Activated naive CD4-positive, alpha-beta T cell treated with anti-CD3 and anti-CD28 coated beads, Interleukin-2, amount 10 ng/mL, durations not matched to agents 7 days and 5 days (primary cell): ENCODE data around the gene PLEKHA6.
"Not testable (repeated sequence)": the region's sequence is repeated elsewhere in the genome, so short reads cannot be mapped to it uniquely, and the experiment has no call there.

Source experiments
- CTCF ChIA-PET: fragments of 350-600 bp; sonication (Branson Sonifier 250); formaldehyde crosslinking; loops from one replicate; lab custom pipeline; 2021; ENCODE audit warnings: antibody characterized with exemption; lab: Charles Lee
- DNase-seq: peaks from one replicate; pipeline ENCODE4 v3.0.0-alpha.2; 2020
- H3K27ac Mint-ChIP-seq: one replicate; pipeline ENCODE4 v1.8.0; 2021; ENCODE audit warnings: mild to moderate bottlenecking, moderate library complexity, mixed read lengths
- H3K27me3 Mint-ChIP-seq: one replicate; pipeline ENCODE4 v1.8.0; 2021; ENCODE audit warnings: mild to moderate bottlenecking, mixed read lengths
- H3K36me3 Mint-ChIP-seq: one replicate; pipeline ENCODE4 v1.8.0; 2021; ENCODE audit warnings: mixed read lengths
- H3K4me1 Mint-ChIP-seq: one replicate; pipeline ENCODE4 v1.8.0; 2021; ENCODE audit warnings: mixed read lengths
- H3K4me3 Mint-ChIP-seq: one replicate; pipeline ENCODE4 v1.8.0; 2021; ENCODE audit warnings: mild to moderate bottlenecking, moderate library complexity, mixed read lengths
- H3K9me3 Mint-ChIP-seq: one replicate; pipeline ENCODE4 v1.8.0; 2021; ENCODE audit warnings: mixed read lengths

PLEKHA6 gene

GRCh38 chr1:204335085-204335484 lies 24.6 kb downstream of the PLEKHA6 start:
- Mint-ChIP-seq H3K9me3 (no peaks in the 10 kb centered on the region), H3K4me3 (no peak overlapping the region), H3K27ac (no peak overlapping the region), H3K4me1 (no peaks in the 10 kb centered on the region), H3K27me3 (peaks cover 16% of the 10 kb centered on the region), H3K36me3 (no peaks in the 10 kb centered on the region)
- DNase-seq, result no peak
- CTCF ChIA-PET, result interaction anchor here (1.1 kb wide), 1 partner anchor 77 kb away, joined by 3 read pairs; no protein-coding TSS in a partner anchor

GRCh38 chr1:204334455-204334854 lies 25.3 kb downstream of the PLEKHA6 start:
- CTCF ChIA-PET, result interaction anchor here (1.1 kb wide), 1 partner anchor 76 kb away, joined by 3 read pairs; no protein-coding TSS in a partner anchor
- Mint-ChIP-seq H3K4me1 (no peaks in the 10 kb centered on the region), H3K36me3 (no peaks in the 10 kb centered on the region), H3K4me3 (no peak overlapping the region), H3K9me3 (no peaks in the 10 kb centered on the region), H3K27me3 (peaks cover 18% of the 10 kb centered on the region), H3K27ac (no peak overlapping the region)
- no peak for DNase-seq

GRCh38 chr1:204333427-204333826 lies 26.3 kb downstream of the PLEKHA6 start:
- H3K36me3 Mint-ChIP-seq, result no peaks in the 10 kb centered on the region
- CTCF ChIA-PET, result no interaction called here
- no peak for DNase-seq
- no peaks in the 10 kb centered on the region for H3K9me3 Mint-ChIP-seq
- H3K27me3 Mint-ChIP-seq, result peaks cover 12% of the 10 kb centered on the region
- H3K4me3 Mint-ChIP-seq, result no peak overlapping the region
- H3K27ac Mint-ChIP-seq, result no peak overlapping the region
- no peaks in the 10 kb centered on the region for H3K4me1 Mint-ChIP-seq

- Mint-ChIP-seq H3K4me3 (no peak overlapping the region), H3K9me3 (no peaks in the 10 kb centered on the region), H3K27me3 (peaks cover 19% of the 10 kb centered on the region), H3K27ac (no peak overlapping the region), H3K4me1 (no peaks in the 10 kb centered on the region), H3K36me3 (no peaks in the 10 kb centered on the region)
- CTCF ChIA-PET, result interaction anchor here (0.7 kb wide), 1 partner anchor 56 kb away, joined by 3 read pairs; no protein-coding TSS in a partner anchor
- no peak for DNase-seq
These were observed 27.8 kb downstream of the PLEKHA6 start for GRCh38 chr1:204331847-204332487.

- no peak overlapping the region for H3K27ac Mint-ChIP-seq
- no peaks in the 10 kb centered on the region for H3K9me3 Mint-ChIP-seq
- H3K36me3 Mint-ChIP-seq, result no peaks in the 10 kb centered on the region
- H3K4me3 Mint-ChIP-seq, result no peak overlapping the region
- H3K27me3 Mint-ChIP-seq, result peaks cover 24% of the 10 kb centered on the region
- CTCF ChIA-PET, result interaction anchor here (0.7 kb wide), 1 partner anchor 57 kb away, joined by 3 read pairs; no protein-coding TSS in a partner anchor
- no peak for DNase-seq
- no peaks in the 10 kb centered on the region for H3K4me1 Mint-ChIP-seq
These were observed 28.5 kb downstream of the PLEKHA6 start for GRCh38 chr1:204331275-204331674.

- peaks cover 32% of the 10 kb centered on the region for H3K27me3 Mint-ChIP-seq
- CTCF ChIA-PET, H3K9me3 Mint-ChIP-seq, H3K4me3 Mint-ChIP-seq, H3K27ac Mint-ChIP-seq, H3K4me1 Mint-ChIP-seq, DNase-seq, H3K36me3 Mint-ChIP-seq: not testable (repeated sequence)
These were observed 31.9 kb downstream of the PLEKHA6 start for GRCh38 chr1:204327870-204328269.

GRCh38 chr1:204327359-204327758 lies 32.4 kb downstream of the PLEKHA6 start:
- no peak overlapping the region for H3K4me3 Mint-ChIP-seq
- DNase-seq, result no peak
- H3K4me1 Mint-ChIP-seq, result no peaks in the 10 kb centered on the region
- peaks cover 32% of the 10 kb centered on the region for H3K27me3 Mint-ChIP-seq
- no peak overlapping the region for H3K27ac Mint-ChIP-seq
- H3K9me3 Mint-ChIP-seq, result no peaks in the 10 kb centered on the region
- CTCF ChIA-PET, result no interaction called here
- no peaks in the 10 kb centered on the region for H3K36me3 Mint-ChIP-seq

GRCh38 chr1:204326771-204327300 lies 32.9 kb downstream of the PLEKHA6 start:
- Mint-ChIP-seq H3K27ac (no peak overlapping the region), H3K27me3 (peaks cover 29% of the 10 kb centered on the region), H3K4me1 (no peaks in the 10 kb centered on the region), H3K4me3 (no peak overlapping the region), H3K9me3 (no peaks in the 10 kb centered on the region), H3K36me3 (no peaks in the 10 kb centered on the region)
- no peak for DNase-seq
- CTCF ChIA-PET, result no interaction called here

- Mint-ChIP-seq H3K36me3 (no peaks in the 10 kb centered on the region), H3K27me3 (peaks cover 27% of the 10 kb centered on the region), H3K27ac (no peak overlapping the region), H3K4me1 (no peaks in the 10 kb centered on the region), H3K9me3 (no peaks in the 10 kb centered on the region), H3K4me3 (no peak overlapping the region)
- CTCF ChIA-PET, result interaction anchor here (0.6 to 0.7 kb wide), 2 partner anchors 89 to 577 kb away, joined by 3 to 4 read pairs; no protein-coding TSS in a partner anchor
- no peak for DNase-seq
These were observed 33.8 kb downstream of the PLEKHA6 start for GRCh38 chr1:204325944-204326343.

- no peak overlapping the region for H3K27ac Mint-ChIP-seq
- H3K27me3 Mint-ChIP-seq, result peaks cover 20% of the 10 kb centered on the region
- H3K36me3 Mint-ChIP-seq, result no peaks in the 10 kb centered on the region
- no peaks in the 10 kb centered on the region for H3K9me3 Mint-ChIP-seq
- H3K4me3 Mint-ChIP-seq, result no peak overlapping the region
- CTCF ChIA-PET, result interaction anchor here (0.8 to 1.8 kb wide), 4 partner anchors 16 to 161 kb away, joined by 3 to 5 read pairs (median 4); no protein-coding TSS in a partner anchor
- no peaks in the 10 kb centered on the region for H3K4me1 Mint-ChIP-seq
- DNase-seq, result no peak
These were observed 35.8 kb downstream of the PLEKHA6 start for GRCh38 chr1:204323887-204324286.

GRCh38 chr1:204322339-204322868 lies 37.3 kb downstream of the PLEKHA6 start:
- H3K36me3 Mint-ChIP-seq, result no peaks in the 10 kb centered on the region
- DNase-seq, result no peak
- peaks cover 21% of the 10 kb centered on the region for H3K27me3 Mint-ChIP-seq
- CTCF ChIA-PET, result interaction anchor here (1.7 kb wide), 1 partner anchor 113 kb away, joined by 3 read pairs; no protein-coding TSS in a partner anchor
- no peak overlapping the region for H3K4me3 Mint-ChIP-seq
- no peaks in the 10 kb centered on the region for H3K9me3 Mint-ChIP-seq
- no peaks in the 10 kb centered on the region for H3K4me1 Mint-ChIP-seq
- H3K27ac Mint-ChIP-seq, result no peak overlapping the region

- Mint-ChIP-seq H3K36me3 (no peaks in the 10 kb centered on the region), H3K9me3 (no peaks in the 10 kb centered on the region), H3K4me1 (no peaks in the 10 kb centered on the region), H3K27me3 (peaks cover 14% of the 10 kb centered on the region), H3K27ac (no peak overlapping the region), H3K4me3 (no peak overlapping the region)
- CTCF ChIA-PET, result interaction anchor here (1.7 kb wide), 1 partner anchor 112 kb away, joined by 3 read pairs; no protein-coding TSS in a partner anchor
- DNase-seq, result no peak
These were observed 38.1 kb downstream of the PLEKHA6 start for GRCh38 chr1:204321665-204322064.

GRCh38 chr1:204321051-204321450 lies 38.7 kb downstream of the PLEKHA6 start:
- CTCF ChIA-PET, result no interaction called here
- no peaks in the 10 kb centered on the region for H3K4me1 Mint-ChIP-seq
- peaks cover 13% of the 10 kb centered on the region for H3K27me3 Mint-ChIP-seq
- H3K4me3 Mint-ChIP-seq, result no peak overlapping the region
- H3K36me3 Mint-ChIP-seq, result no peaks in the 10 kb centered on the region
- no peak for DNase-seq
- no peak overlapping the region for H3K27ac Mint-ChIP-seq
- H3K9me3 Mint-ChIP-seq, result no peaks in the 10 kb centered on the region

- no peaks in the 10 kb centered on the region for H3K36me3 Mint-ChIP-seq
- no peaks in the 10 kb centered on the region for H3K4me1 Mint-ChIP-seq
- H3K27ac Mint-ChIP-seq, result no peak overlapping the region
- DNase-seq, result no peak
- no peaks in the 10 kb centered on the region for H3K9me3 Mint-ChIP-seq
- H3K27me3 Mint-ChIP-seq, result peaks cover 14% of the 10 kb centered on the region
- CTCF ChIA-PET, result no interaction called here
- H3K4me3 Mint-ChIP-seq, result no peak overlapping the region
These were observed 39.3 kb downstream of the PLEKHA6 start for GRCh38 chr1:204320382-204320804.
